Uterus (tissue), 2 donors: ENCODE measurements around the gene EXOC4.

Source experiments
- POLR2A ChIP-seq, 2 donors: fragments of 450-650 bp; IDR thresholded peaks; one replicate each; pipeline ENCODE4 v1.6.1; 2016; ENCODE audit warnings: antibody characterized with exemption in 2 of 2, mild to moderate bottlenecking in 1 of 2, moderate library complexity in 1 of 2
- TF ChIP-seq, protein P1 (sequence below), 4 experiments: fragments of 200-600 bp in 2 of 4; fragments of 450-650 bp in 2 of 4; sonication (generic) in 2 of 4; IDR thresholded peaks; one replicate each; pipeline ENCODE4 v1.5.1; 2016 to 2019; ENCODE audit warnings: antibody characterized with exemption in 4 of 4, mild to moderate bottlenecking in 2 of 4, moderate library complexity in 1 of 4

DNA sequence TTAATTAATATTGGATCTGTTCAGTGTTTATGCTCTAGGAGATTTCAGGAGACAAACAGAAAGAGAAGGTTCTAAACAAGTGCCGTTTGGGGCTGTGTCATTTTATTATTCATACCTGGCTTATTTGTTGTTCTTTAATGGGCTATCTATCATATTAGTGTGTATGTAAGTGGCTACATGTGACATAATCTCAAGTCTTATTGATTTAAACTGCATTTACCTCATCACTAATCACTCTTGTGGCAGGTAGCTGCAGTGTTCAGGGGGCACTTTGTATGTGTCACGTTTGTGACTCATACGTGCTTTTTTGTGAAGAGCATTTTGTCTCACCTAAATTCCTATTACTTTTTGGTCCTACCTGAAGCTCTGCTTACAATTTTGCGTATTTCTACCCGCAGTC lies 95.4 kb downstream of the EXOC4 start:
- TF ChIP-seq, protein P1, sequence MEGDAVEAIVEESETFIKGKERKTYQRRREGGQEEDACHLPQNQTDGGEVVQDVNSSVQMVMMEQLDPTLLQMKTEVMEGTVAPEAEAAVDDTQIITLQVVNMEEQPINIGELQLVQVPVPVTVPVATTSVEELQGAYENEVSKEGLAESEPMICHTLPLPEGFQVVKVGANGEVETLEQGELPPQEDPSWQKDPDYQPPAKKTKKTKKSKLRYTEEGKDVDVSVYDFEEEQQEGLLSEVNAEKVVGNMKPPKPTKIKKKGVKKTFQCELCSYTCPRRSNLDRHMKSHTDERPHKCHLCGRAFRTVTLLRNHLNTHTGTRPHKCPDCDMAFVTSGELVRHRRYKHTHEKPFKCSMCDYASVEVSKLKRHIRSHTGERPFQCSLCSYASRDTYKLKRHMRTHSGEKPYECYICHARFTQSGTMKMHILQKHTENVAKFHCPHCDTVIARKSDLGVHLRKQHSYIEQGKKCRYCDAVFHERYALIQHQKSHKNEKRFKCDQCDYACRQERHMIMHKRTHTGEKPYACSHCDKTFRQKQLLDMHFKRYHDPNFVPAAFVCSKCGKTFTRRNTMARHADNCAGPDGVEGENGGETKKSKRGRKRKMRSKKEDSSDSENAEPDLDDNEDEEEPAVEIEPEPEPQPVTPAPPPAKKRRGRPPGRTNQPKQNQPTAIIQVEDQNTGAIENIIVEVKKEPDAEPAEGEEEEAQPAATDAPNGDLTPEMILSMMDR (IDR thresholded peaks at IDR 0.05): no peak
- TF ChIP-seq POLR2A (IDR thresholded peaks at IDR 0.05): no peak
